NCI-H146 (cell line): ENCODE results near the gene ACOT11.
"Not testable (repeated sequence)": the region's sequence is repeated elsewhere in the genome, so short reads cannot be mapped to it uniquely, and the experiment has no call there.

ENCODE experiments used
- DNase-seq: peaks from one replicate; lab custom pipeline; 2025; lab: John Stamatoyannopoulos, UW

The ACOT11 gene

DNA sequence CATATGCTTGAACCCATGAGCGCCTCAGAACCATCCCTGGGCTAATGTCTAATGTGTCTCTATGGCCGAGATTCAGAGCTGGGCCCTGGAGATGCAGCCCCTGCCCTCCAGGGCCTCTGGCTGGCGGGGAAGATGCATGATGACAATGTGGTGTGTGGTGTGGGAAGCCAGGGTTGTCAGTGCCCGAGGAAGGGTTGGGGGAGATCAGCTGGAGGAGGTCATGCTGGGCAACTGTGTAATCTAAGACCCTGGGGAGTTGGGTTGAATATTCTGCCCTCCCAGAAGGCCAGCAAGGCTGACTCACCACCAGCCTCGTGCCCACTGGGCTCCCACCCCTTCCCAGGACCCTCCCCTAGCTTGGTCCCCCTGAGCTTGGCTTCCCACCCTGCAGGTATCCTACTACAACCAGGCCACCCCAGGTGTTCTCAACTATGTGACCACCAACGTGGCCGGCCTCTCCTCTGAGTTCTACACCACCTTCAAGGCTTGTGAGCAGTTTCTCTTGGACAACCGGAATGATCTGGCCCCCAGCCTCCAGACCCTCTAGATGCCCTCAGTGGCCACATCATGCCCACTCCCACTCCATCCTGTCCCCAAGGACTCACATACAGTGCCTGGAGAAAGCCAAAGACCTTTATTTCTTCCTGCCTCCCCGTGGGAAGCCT is 60.7 kb downstream of the ACOT11 start:
- no peak for DNase-seq

- no peak for DNase-seq
Measured at GRCh38 chr1:54609301-54609921, 61.4 kb downstream of the ACOT11 start.

GRCh38 chr1:54610048-54610447 is 62.0 kb downstream of the ACOT11 start:
- peak; percentile 24 for DNase-seq

DNA sequence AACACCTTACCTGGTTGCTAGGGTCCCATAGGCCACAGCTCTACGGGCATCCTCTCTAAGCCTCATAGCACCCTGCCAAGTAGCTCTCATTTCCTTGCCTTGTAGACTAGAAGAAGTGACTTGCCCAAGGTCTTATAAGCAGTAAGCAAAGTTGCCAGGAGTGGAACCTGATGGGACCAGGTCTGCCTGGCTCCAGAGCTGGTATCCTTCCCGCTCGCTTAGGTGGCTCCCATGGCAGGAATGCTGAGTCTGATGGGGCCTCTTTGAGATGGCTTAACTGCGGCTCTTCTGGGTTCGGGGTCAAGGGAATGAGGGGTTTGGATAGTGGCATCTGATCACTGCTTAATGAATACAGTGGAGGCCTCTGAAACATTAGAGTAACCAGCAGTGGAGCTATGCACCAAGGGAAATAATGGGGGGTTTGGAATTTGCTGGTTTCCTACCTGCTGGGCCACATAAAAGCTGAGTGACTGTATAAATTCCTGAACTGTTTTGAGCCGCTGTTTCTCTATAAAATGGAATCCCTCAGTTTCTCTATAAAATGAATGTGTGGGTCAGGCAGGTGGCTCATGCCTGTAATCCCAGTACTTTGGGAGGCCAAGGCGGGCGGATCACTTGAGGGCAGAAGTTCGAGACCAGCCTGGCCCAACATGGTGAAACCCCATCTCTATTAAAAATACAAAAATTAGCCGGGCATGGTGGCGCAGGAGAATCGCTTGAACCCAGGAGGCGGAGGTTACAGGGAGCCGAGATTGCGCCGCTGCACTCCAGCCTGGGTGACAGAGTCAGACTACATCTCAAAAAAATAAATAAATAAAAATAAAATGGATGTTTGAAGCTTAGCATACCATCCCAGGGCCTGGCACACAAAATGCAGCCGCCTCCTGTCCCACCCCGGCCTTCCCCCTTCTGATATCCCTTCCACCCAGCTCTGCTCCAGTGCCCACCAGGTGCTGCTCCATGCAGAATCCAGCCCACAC is 62.9 kb downstream of the ACOT11 start:
- DNase-seq, result no peak

DNA sequence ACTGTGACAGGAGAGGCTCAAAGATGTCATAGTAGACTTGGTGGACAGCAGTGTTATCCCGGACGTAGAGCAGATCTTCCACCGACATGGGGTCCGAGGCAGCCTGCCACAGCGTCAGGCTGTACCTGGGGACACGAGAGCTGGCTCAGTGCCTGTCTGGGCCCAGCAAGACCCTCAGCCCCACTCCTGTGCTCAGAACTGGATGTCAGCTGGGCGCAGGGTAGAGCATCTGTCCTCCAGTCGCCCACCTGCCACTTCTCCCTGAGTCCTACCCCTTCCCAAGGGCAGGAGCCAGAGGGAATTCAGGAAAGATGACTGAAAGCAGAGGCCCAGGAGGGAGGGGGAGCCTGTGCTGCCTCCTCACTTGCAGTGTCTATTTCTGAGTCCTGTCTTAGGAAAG is 63.6 kb downstream of the ACOT11 start:
- no peak for DNase-seq

- no peak for DNase-seq
Measured at GRCh38 chr1:54614024-54614423, 66.0 kb downstream of the ACOT11 start.

DNA sequence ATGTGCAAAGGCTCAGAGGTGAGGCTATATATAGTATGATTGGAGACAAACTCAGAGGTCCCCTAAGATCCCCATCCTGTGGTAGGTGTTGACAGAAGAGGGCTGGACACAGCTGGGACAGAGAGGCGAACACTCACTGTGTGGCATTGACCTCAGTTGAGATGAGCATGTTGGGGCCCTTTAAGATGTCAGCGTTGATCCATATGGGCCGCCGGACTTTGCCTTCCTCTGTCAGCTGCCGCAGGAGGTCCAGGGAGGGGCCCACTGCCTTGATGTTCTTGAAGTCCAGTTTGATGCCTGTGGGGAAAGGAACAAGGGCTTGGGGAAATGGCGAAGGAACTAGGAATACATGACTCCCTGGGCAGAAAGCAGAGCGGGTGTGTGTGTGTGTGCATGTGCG is 66.5 kb downstream of the ACOT11 start:
- no peak for DNase-seq

DNA sequence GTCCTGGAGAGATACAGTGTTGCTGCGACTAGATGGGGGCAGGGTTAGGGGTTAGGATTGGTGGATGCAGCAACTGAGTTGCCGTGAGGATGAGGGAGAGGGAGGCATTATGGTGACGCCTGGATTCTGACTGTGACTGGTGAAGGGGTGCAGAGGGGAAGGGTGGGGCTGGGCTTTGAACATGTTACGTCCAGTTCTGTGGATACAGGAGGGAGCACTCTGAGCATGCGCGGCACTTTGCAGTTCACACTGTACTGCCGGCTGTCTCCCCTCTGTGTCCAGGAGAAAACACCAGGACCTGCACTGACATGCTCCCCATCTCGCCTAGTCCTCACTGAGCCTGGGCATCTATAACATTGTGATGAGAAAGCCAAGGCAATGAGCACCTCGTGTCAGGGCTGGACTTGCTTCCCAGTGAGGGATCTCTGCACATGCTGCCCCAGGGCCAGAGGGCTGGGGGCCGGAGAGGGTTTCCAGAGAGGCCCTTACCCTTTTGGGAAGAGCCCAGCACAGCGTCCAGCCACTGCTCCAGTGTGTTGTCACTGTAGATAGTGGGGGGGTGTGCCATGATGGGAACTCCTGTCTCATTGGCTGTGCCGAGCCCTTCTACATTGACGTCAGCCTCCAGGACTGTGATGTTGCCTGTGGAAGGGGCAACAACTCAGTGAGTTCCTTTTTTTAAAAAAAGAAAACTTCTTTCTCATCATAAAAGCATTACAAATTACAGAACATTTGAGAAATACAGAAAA is 67.7 kb downstream of the ACOT11 start:
- DNase-seq, result no peak

- DNase-seq, result no peak
Measured at GRCh38 chr1:54619749-54620148, 71.7 kb downstream of the ACOT11 start.

GRCh38 chr1:54623216-54624007 is 75.4 kb downstream of the ACOT11 start, which contains the start of gene FAM151A:
TSS of gene FAM151A (minus strand) at chr1:54623525. CDS start at chr1:54623395, 130 bp downstream.
- DNase-seq, result no peak

- no peak for DNase-seq
Measured at GRCh38 chr1:54624466-54625464, 76.7 kb downstream of the ACOT11 start.

- DNase-seq, result no peak
Measured at GRCh38 chr1:54627196-54627595, 79.2 kb downstream of the ACOT11 start.

DNA sequence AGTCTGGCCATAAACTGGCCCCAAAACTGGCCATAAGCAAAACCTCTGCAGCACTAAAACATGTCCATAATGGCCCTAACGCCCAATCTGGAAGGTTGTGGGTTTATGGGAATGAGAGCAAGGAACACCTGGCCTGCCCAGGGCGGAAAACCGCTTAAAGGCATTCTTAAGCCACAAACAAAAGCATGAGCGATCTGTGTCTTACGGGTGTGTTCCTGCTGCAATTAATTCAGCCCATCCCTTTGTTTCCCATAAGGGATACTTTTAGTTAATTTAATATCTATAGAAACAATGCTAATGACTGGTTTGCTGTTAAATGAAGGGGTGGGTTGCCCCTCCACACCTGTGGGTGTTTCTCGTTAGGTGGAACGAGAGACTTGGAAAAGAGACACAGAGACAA is 87.8 kb downstream of the ACOT11 start:
- not testable (repeated sequence) for DNase-seq

- not testable (repeated sequence) for DNase-seq
Measured at GRCh38 chr1:54636461-54637446, 88.7 kb downstream of the ACOT11 start.

DNA sequence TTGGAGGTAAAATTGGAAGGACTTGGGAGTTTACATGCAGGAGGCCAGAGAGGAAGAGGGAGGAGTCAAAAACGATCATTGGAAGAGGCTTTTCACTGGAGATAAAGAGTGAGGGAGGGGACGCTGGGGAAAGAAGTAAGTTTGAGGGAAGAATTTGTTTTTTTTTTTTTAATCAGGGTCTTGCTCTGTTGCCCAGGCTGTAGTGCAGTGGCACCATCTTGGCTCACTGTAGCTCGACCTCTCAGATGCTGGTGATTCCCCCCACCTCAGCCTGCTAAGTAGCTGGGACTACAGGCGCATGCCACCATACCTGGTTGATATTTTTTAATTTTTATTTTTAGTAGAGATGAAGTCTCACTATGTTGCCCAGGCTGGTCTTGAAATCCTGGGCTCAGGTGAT is 92.3 kb downstream of the ACOT11 start:
- DNase-seq, result no peak

DNA sequence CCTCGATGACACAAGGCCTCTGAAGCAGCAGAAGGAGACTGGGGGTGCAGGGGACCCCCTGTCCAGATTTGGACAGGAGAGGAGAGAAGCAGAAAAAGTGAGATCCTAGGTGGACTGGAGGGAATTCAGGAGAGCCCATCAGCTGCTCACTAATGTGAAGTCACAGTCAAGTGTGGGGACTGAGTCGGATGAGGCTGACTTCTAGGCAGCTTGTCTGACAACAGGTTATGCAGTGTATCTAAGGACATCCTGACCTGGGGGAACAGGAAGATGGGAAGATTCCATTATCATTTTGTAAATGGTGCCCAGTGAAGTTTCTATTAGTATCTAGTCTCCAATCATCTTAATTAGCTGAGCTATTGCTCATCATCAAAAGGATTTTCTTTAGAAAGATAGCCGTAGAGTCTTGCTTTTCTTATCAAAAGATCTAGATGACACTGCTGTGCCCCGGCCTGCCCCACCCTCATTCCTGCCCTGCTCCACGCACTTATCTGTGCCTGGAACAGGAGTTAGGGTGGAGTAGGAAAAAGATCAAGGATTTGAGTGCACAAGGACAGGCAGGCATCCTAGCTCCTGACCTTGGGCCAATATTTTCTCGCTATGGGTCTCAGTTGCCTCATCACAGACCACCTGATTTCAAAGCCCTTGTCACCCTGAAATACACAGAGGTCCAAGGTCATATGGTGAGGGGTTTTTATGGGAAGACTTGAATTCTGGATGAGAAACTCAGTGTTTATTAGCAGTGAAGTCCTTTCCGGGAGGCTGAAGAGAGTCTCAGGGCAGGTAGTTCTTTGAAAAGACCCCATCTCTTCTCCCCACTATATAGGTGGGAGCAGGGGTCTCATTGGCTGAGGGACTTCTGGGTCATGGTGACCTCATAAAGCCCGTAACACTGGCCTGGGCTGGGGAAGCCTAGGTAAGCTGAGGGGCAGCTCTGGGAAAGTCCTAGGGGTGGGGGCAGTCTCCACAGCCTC is 93.1 kb downstream of the ACOT11 start, which contains the start of gene MROH7:
MROH7 (plus strand) TSS at position 924 of the 974 bp plus-strand sequence. CDS start 11,141 bp downstream, outside the sequence.
- no peak for DNase-seq

DNA sequence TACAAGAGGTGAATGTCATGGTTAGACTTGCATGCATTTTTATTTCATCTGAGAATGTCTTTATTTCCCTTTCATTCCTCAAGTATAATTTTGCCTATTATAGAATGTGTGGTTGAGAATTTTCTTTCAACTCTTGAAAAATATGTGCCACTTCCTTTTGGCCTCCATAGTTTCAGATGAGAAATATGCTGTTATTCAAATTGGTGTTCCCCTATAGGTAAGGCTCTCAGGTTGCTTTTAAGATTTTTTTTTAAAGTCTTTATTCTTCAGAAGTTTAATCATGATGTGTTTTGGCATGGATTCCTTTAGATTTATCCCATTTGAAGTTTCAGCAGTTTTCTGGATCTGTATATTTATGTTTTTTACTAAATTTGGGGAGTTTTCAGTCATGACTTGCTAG is 95.7 kb downstream of the ACOT11 start:
- DNase-seq, result no peak
